AG09319 (cell line): Measurements from ENCODE around the gene TXNRD2.

Experiments
- DNase-seq: peaks from one replicate; pipeline ENCODE4 v3.0.0-alpha.2; 2010; ENCODE audit warnings: low read depth; ENCODE audit errors: extremely low read depth
- CTCF ChIP-seq: IDR thresholded peaks from 2 replicates; pipeline ENCODE4 v1.5.1; 2011; ENCODE audit warnings: low read depth, mild to moderate bottlenecking, inconsistent platforms, low read length, moderate library complexity

The TXNRD2 gene

DNA sequence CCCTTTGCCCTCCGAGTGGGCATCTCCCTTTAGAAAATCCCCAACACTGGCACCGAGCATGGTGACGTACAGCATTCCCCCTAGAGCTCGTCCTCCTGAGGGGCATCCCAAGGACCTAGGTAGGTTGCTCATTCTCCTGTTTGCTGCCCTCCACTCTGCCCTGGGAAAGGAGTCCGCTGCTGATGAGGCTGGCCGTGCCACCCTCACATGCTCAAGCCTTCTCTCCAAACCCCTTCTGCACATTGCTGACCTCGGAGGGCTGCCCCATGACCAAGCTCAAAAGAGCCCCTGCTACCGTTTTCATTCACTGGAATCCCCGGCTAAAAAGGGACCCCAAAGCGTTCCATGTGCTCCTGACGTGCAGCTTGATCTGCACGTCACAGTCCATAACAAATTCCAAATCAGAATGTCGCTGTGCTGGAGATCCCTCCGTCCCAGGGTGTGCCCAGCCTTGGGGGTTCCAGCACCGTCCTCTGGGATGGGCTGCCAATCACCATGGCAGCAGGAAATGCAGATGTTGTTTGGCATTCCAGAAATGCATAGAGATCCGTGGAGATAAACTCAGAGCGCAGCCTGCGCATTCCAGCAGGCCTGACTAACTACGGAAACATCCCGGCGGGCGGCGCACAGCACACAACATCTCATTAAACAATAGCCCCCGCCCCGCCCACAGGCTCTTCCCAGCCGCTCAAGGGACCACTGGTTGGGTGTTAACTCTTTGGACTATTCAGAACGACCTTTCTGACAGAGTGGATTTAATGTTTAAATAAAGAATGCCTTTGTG lies 60.6 kb downstream of the TXNRD2 start:
- DNase-seq = peak; percentile 84
- no peak for TF ChIP-seq CTCF

DNA sequence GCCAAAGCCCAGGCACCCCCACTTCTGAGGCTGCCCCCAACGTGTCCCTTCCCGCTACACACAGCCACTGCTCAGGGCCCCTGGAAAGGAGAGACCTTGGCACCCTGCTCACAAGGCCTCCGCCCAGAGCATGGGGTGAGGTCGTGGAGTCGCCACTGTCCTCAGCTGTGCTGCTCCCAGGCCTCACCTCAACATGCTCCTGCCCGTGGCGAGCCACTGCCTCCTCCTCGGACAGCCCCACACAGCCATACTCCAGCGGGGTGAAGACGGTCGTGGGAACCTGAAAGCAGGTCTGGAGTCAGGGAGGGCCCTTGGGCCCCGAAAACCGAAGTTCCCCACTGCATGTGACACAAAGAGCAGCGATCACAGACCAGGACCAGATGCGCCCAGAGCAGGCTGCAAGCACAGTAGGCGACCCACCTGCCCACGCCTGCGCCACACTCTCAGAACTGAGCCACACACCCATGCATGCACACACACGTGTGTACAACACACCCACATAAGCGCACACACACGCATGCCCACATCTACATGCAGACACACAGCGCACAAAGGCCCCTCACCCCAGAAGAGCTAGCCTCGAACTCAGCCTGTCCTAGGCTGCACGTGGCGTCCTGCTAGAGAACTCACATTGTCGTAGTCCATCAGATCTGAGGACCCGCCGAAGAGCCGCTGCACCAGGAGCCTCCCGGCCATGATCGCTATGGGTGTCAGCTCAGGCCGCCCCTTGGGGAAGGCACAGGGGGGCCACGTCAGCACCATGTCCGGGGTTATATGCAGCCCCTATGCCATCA lies 61.4 kb downstream of the TXNRD2 start:
- no peak for TF ChIP-seq CTCF
- no peak for DNase-seq

DNA sequence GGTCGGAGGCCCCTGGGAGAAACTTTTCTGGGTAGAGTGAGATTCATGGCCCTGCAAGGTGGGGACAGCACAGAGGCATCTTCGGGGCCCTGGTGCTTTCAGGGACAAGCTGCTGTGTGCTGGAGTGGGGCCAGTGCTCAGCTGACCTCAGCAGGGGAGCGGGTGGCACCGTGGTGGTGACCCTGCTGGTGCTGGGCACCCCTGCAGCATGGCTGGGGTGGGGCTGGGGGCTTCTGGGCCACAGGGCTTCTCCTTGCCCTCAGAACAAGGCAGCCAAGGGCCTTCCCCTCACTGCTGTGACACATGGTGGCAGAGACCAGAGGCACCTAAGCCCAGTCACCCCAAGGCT lies 62.0 kb downstream of the TXNRD2 start:
- DNase-seq = no peak
- TF ChIP-seq CTCF = no peak

- no peak for DNase-seq
- no peak for TF ChIP-seq CTCF
Measured at GRCh38 chr22:19879246-19879570, 62.4 kb downstream of the TXNRD2 start.

DNA sequence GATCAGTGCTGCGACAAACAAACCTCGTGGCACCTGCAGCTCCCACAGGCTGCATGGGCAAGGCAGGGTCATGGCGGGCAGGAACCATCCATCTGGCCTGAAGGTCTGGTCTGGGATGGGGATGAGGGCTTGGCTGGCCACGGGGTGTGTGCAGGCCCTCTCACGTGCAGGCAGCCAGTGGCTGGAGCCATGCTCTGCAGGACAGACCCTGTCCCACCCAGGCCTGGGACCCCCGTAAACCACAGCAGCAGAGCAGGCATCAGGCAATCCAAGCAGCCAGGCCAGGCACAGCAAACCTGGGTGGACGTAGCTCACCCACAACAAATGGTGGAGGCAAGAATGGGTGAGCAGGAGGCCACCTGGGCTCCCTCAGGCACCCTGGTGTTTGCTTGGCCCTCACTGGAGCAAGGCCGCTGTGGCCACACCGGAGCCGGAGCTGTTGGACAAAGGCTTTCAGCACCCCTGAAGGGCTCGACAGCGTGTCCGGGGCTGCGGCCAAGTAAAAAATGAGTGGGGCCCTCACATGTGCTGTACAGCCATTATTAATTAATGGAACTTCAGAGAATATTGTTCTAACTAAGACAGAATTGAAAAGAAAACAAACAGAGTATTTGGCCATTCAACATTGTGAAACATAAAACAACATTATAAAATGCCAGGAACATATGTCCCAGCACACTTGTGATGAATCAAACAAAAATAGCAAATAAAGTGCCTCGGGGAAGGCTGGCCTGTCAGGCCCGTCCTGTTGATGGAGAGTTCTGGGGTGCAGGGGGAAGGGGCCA lies 63.0 kb downstream of the TXNRD2 start:
- TF ChIP-seq CTCF = no peak
- DNase-seq = peak; percentile 29

GRCh38 chr22:19877626-19878339 lies 63.8 kb downstream of the TXNRD2 start:
- no peak for TF ChIP-seq CTCF
- no peak for DNase-seq
